HG02678 (cell line): ENCODE measurements around the gene RALGAPB.

ENCODE experiments used
- ATAC-seq: cut with Tn5 transposase; IDR thresholded peaks from one replicate; pipeline ENCODE4 v1.9.1; 2021; ENCODE audit warnings: mild to moderate bottlenecking, moderate library complexity; ENCODE audit not compliant: unreplicated experiment

Gene RALGAPB

DNA sequence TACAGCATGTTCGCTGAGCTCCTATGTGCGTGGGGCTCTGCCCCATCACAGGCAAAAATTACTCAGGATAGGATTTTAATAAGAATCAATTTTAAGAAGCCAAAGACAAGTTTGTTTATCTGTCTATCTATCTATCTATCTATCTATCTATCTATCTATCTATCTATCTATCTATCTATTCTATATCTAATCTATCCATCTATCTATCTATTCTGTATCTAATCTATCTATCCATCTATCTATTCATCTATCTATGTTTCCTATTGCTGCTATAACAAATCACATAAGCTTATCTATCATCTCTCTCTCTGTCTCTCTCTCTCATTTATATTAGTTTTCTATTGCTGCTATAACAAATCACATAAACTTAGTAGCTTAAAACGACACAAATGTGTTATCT, 130.6 kb downstream of the RALGAPB start:
- ATAC-seq, result no peak

GRCh38 chr20:38604873-38605303, 132.2 kb downstream of the RALGAPB start:
- no peak for ATAC-seq

GRCh38 chr20:38607351-38607750, 134.7 kb downstream of the RALGAPB start:
- ATAC-seq, result no peak

- no peak for ATAC-seq
Measured at GRCh38 chr20:38608188-38608587, 135.5 kb downstream of the RALGAPB start.

DNA sequence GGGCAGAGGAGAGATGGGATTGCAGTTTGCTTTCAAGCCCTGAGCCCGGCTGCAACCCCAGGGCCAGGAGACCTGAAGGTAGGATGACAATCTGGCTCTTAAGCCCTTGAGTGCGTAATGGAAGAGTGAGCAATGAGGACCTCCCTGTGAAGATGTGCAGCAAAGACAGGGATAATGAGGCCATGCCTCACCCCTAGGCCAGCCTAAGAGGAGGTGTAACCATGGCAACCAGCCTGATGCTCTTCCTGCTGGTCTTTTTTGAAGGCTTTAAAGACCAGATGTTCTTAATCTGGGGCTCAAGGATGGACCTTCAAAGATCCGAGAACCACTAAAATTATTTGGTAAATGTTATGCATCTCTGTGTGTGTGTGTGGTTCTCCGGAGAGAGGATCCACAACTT, 137.2 kb downstream of the RALGAPB start:
- ATAC-seq, result no peak

DNA sequence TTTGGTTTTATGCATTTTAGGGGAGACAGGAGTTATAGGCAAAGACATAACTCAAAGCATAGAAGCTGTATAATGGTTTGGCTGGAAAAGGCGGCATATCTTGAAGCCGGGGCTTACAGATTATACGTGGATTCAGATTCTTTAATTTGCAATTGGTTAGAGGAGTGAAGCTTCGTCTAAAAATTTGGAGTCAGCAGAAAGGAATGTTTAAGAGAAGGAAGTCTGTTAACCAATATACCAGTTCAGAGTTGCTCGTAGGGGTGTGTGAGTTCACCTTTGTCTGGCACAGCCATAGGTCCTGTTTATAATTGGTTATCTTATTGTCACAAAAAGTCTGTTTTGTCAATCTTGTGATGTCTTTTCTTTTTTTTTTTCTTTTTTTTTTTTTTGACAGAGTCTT, 137.9 kb downstream of the RALGAPB start:
- no peak for ATAC-seq

- ATAC-seq, result no peak
Measured at GRCh38 chr20:38612751-38613515, 140.3 kb downstream of the RALGAPB start.

DNA sequence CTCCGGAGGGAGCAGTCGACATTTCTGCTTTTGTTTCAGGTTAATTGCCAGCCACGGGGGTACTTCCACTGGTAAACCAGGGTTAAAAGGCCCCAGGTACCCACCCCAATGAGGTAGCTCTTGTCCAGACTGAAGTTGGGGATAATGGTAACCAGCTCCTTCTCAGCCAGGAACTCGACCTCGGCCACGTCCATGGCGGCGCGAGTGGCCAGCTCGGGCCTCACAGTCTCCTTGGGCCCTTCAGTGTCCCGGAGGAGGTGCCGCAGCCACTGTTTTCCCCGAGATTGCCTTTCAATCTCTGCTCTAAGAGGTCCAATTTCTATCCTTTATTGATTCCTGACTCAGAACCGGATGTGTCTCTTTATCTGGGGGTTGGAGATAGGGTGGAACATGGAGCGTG, 142.6 kb downstream of the RALGAPB start:
- ATAC-seq, result no peak

- ATAC-seq, result no peak
Measured at GRCh38 chr20:38616457-38616856, 143.8 kb downstream of the RALGAPB start.

- ATAC-seq, result no peak
Measured at GRCh38 chr20:38617011-38617829, 144.6 kb downstream of the RALGAPB start.

DNA sequence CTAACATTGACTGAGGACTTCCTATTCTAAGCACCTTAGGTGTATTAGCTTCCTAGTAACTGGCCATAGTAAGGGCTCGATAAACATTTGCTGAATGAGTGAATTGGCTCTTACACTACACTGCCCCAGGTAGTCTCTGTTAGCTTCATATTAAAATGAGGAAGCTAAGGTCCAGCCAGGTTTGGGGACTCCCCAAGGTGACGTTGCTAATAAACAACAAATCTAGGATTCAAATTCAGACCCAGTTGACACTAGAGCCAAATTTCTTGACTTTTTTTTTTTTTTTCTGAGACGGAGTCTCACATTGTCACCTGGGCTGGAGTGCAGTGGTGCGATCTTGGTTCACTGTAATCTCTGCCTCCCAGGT, 145.2 kb downstream of the RALGAPB start:
- ATAC-seq, result no peak

- no peak for ATAC-seq
Measured at GRCh38 chr20:38620441-38620840, 147.8 kb downstream of the RALGAPB start.

- ATAC-seq, result no peak
Measured at GRCh38 chr20:38623061-38623460, 150.4 kb downstream of the RALGAPB start.

- ATAC-seq, result no peak
Measured at GRCh38 chr20:38624084-38624483, 151.4 kb downstream of the RALGAPB start.

- ATAC-seq, result no peak
Measured at GRCh38 chr20:38625896-38626295, 153.3 kb downstream of the RALGAPB start.

- ATAC-seq, result no peak
Measured at GRCh38 chr20:38626921-38627659, 154.4 kb downstream of the RALGAPB start.
